HEK293 (cell line): Measurements from ENCODE around the gene RAI14.

Source experiments
- CTCF ChIA-PET: fragments of 350-600 bp; formaldehyde crosslinking; extraction: SDS; loops from one replicate; lab custom pipeline; 2021; ENCODE audit warnings: antibody characterized with exemption; lab: Yijun Ruan, JAX
- POLR2A ChIA-PET: fragments of 300-600 bp; formaldehyde crosslinking; extraction: SDS; loops from one replicate; lab custom pipeline; 2020; ENCODE audit warnings: antibody characterized with exemption, inconsistent platforms; lab: Yijun Ruan, JAX
- H3K27ac ChIP-seq: fragments of 200-500 bp; sonication (Bioruptor generic); 2 replicates; pipeline ENCODE4 v1.5.1; 2014; ENCODE audit warnings: low read depth, low read length, control low read depth, inconsistent platforms; ENCODE audit errors: extremely low read depth
- H3K36me3 ChIP-seq, 2 experiments: fragments of 200-500 bp in 1 of 2; sonication (Bioruptor generic) in 1 of 2; 1 replicate in 1 of 2; 2 replicates in 1 of 2; pipeline ENCODE4 v1.5.1; 2014 to 2017; ENCODE audit warnings: inconsistent platforms in 2 of 2, low read length in 2 of 2; ENCODE audit not compliant: control insufficient read depth in 2 of 2, insufficient read depth in 1 of 2
- H3K4me1 ChIP-seq: fragments of 200-500 bp; sonication (Bioruptor generic); 2 replicates; pipeline ENCODE4 v1.5.1; 2014; ENCODE audit warnings: mild to moderate bottlenecking, low read length, inconsistent platforms; ENCODE audit not compliant: control insufficient read depth, insufficient read depth
- H3K4me3 ChIP-seq: 2 replicates; pipeline ENCODE4 v1.5.1; 2011; ENCODE audit warnings: low read depth, mild to moderate bottlenecking, control low read depth, low read length, moderate library complexity
- H3K9me3 ChIP-seq: fragments of 200-500 bp; sonication (Bioruptor generic); 2 replicates; pipeline ENCODE4 v1.5.1; 2014; ENCODE audit warnings: low read depth, low read length, inconsistent platforms; ENCODE audit not compliant: control insufficient read depth, insufficient read depth
- BCL11B ChIP-seq: fragments of 450-650 bp; formaldehyde crosslinking; IDR thresholded peaks from 2 replicates; pipeline ENCODE4 v1.5.1; 2016; ENCODE audit warnings: low read depth, missing biosample characterization, missing genetic modification characterization
- EGR2 ChIP-seq: fragments of 450-650 bp; formaldehyde crosslinking; IDR thresholded peaks from 2 replicates; pipeline ENCODE4 v1.5.1; 2016; ENCODE audit warnings: low read depth, missing biosample characterization, missing genetic modification characterization
- GLIS1 ChIP-seq: fragments of 450-650 bp; formaldehyde crosslinking; IDR thresholded peaks from 2 replicates; pipeline ENCODE4 v1.5.1; 2016; ENCODE audit warnings: missing biosample characterization, missing genetic modification characterization
- MEIS1 ChIP-seq: sonication (generic); formaldehyde crosslinking; IDR thresholded peaks from 2 replicates; pipeline ENCODE4 v1.8.1; 2022; ENCODE audit warnings: missing genetic modification reagents, mild to moderate bottlenecking, borderline replicate concordance
- PBX3 ChIP-seq: sonication (generic); formaldehyde crosslinking; IDR thresholded peaks from 2 replicates; pipeline ENCODE4 v1.8.1; 2022; ENCODE audit warnings: mild to moderate bottlenecking, moderate library complexity, missing genetic modification reagents
- PRDM4 ChIP-seq: fragments of 450-650 bp; formaldehyde crosslinking; IDR thresholded peaks from 2 replicates; pipeline ENCODE4 v1.5.1; 2017; ENCODE audit warnings: missing biosample characterization, missing genetic modification characterization
- SP3 ChIP-seq: fragments of 450-650 bp; formaldehyde crosslinking; IDR thresholded peaks from 2 replicates; pipeline ENCODE4 v1.5.1; 2016; ENCODE audit warnings: missing biosample characterization, missing genetic modification characterization
- ZBTB20 ChIP-seq: fragments of 450-650 bp; formaldehyde crosslinking; IDR thresholded peaks from 2 replicates; pipeline ENCODE4 v1.5.1; 2016; ENCODE audit warnings: missing biosample characterization, missing genetic modification characterization
- ZBTB21 ChIP-seq: fragments of 450-650 bp; formaldehyde crosslinking; IDR thresholded peaks from 2 replicates; pipeline ENCODE4 v1.5.1; 2017; ENCODE audit warnings: missing biosample characterization, missing genetic modification characterization
- ZBTB44 ChIP-seq: fragments of 450-650 bp; IDR thresholded peaks from 2 replicates; pipeline ENCODE4 v1.5.1; 2018; ENCODE audit warnings: missing biosample characterization, mild to moderate bottlenecking, missing genetic modification characterization
- ZEB2 ChIP-seq: fragments of 450-650 bp; formaldehyde crosslinking; IDR thresholded peaks from 2 replicates; pipeline ENCODE4 v1.5.1; 2016; ENCODE audit warnings: missing biosample characterization, missing genetic modification characterization
- ZFHX2 ChIP-seq: fragments of 450-650 bp; formaldehyde crosslinking; conservative IDR thresholded peaks from 2 replicates; pipeline ENCODE4 v1.5.1; 2016; ENCODE audit warnings: missing biosample characterization, missing genetic modification characterization
- ZNF133 ChIP-seq: fragments of 450-650 bp; formaldehyde crosslinking; IDR thresholded peaks from 2 replicates; pipeline ENCODE4 v1.5.1; 2016; ENCODE audit warnings: missing biosample characterization, missing genetic modification characterization
- ZNF16 ChIP-seq: fragments of 450-650 bp; formaldehyde crosslinking; IDR thresholded peaks from 2 replicates; pipeline ENCODE4 v1.5.1; 2016; ENCODE audit warnings: low read depth, missing biosample characterization, missing genetic modification characterization
- ZNF350 ChIP-seq: fragments of 450-650 bp; formaldehyde crosslinking; IDR thresholded peaks from 2 replicates; pipeline ENCODE4 v1.5.0; 2017; ENCODE audit warnings: missing biosample characterization, mild to moderate bottlenecking, missing genetic modification characterization
- ZNF362 ChIP-seq: fragments of 450-650 bp; formaldehyde crosslinking; IDR thresholded peaks from 2 replicates; pipeline ENCODE4 v1.5.1; 2016; ENCODE audit warnings: missing biosample characterization, missing genetic modification characterization
- ZNF449 ChIP-seq: fragments of 450-650 bp; formaldehyde crosslinking; IDR thresholded peaks from 2 replicates; pipeline ENCODE4 v1.5.1; 2017; ENCODE audit warnings: missing biosample characterization, mild to moderate bottlenecking, missing genetic modification characterization, moderate library complexity
- ZNF560 ChIP-seq: fragments of 450-650 bp; formaldehyde crosslinking; IDR thresholded peaks from 2 replicates; pipeline ENCODE4 v1.5.1; 2017; ENCODE audit warnings: missing biosample characterization, missing genetic modification characterization, borderline replicate concordance
- ZNF768 ChIP-seq: fragments of 450-650 bp; formaldehyde crosslinking; IDR thresholded peaks from 2 replicates; pipeline ENCODE4 v1.5.1; 2018; ENCODE audit warnings: missing biosample characterization, mild to moderate bottlenecking, missing genetic modification characterization

RAI14 gene

GRCh38 chr5:34673463-34674125 lies 17.5 kb downstream of the RAI14 start:
- TF ChIP-seq ZNF560 (no peak), ZNF133 (peak; percentile 47; the same call in 1 of the 2 replicates), MEIS1 (CRISPR knock-in tag) (no peak), EGR2 (tag by site-specific recombination) (0 out of 2 replicates have a peak, but pooled peaks have one; percentile 9), ZNF768 (tag by site-specific recombination) (no peak), ZBTB44 (tag by site-specific recombination) (no peak), ZNF362 (tag by site-specific recombination) (no peak), ZNF16 (no peak), ZFHX2 (tag by site-specific recombination) (peak; percentile 55), ZBTB20 (peak; percentile 25; the same call in 1 of the 2 replicates)
- no peak overlapping the region for H3K27ac ChIP-seq
- ChIA-PET POLR2A (interaction anchor here (1.2 kb wide), 1 partner anchor 11 kb away, joined by 3 read pairs; no protein-coding TSS in a partner anchor), CTCF (interaction anchor here (0.7 to 1.3 kb wide), 3 partner anchors 9 to 225 kb away, joined by 3 to 4 read pairs (median 4); no protein-coding TSS in a partner anchor)
- no peaks in the 10 kb centered on the region for H3K9me3 ChIP-seq
- no peak overlapping the region for H3K4me3 ChIP-seq
- H3K4me1 ChIP-seq = peaks cover 13% of the 10 kb centered on the region
- no peaks in the 10 kb centered on the region; a peak in 1 of 3 replicates for H3K36me3 ChIP-seq

GRCh38 chr5:34674187-34674586 lies 18.1 kb downstream of the RAI14 start:
- peaks cover 13% of the 10 kb centered on the region for H3K4me1 ChIP-seq
- POLR2A ChIA-PET = no interaction called here
- CTCF ChIA-PET = no interaction called here

More at GRCh38 chr5:34674187-34674586, 18.1 kb downstream of the RAI14 start:
- H3K36me3 ChIP-seq = no peaks in the 10 kb centered on the region; a peak in 1 of 3 replicates
- H3K27ac ChIP-seq = no peak overlapping the region
- no peak overlapping the region for H3K4me3 ChIP-seq
- TF ChIP-seq ZEB2 (tag by site-specific recombination) (no peak), PRDM4 (tag by site-specific recombination) (no peak), ZBTB21 (tag by site-specific recombination) (no peak), BCL11B (no peak), ZNF449 (tag by site-specific recombination) (no peak), PBX3 (CRISPR knock-in tag) (no peak), ZNF350 (tag by site-specific recombination) (no peak), GLIS1 (tag by site-specific recombination) (no peak), SP3 (tag by site-specific recombination) (no peak)
- TF ChIP-seq, all 188 proteins: peak for 0
- H3K9me3 ChIP-seq = no peaks in the 10 kb centered on the region
